ENCODE results near the gene CDKN1A. TPM values are rescaled to one million over a fixed set of nuclear protein-coding genes. Genes with fewer than 3 reads are reported as not detected.

The CDKN1A gene
- total RNA-seq, 1 donor from 2014 or later: 50.4 TPM

GRCh38 chr6:36714511-36714910 is 36.0 kb downstream of the CDKN1A start:
- intact Hi-C loops (cut with micrococcal nuclease): no loop called here
- Mint-ChIP-seq H3K9me3 (no peaks in the 10 kb centered on the region), H3K4me3 (no peak overlapping the region), H3K36me3 (ENCODE audit: low read depth) (no peaks in the 10 kb centered on the region), H3K27me3 (no peaks in the 10 kb centered on the region), H3K4me1 (peaks cover 3% of the 10 kb centered on the region), H3K27ac (no peak overlapping the region)
- no peak for TF ChIP-seq CTCF (IDR thresholded peaks at IDR 0.05)
- ChIA-PET CTCF (no interaction called here), POLR2A (no interaction called here)
- DNase-seq (no peak), ATAC-seq (ENCODE audit: low read depth) (no peak)

DNA sequence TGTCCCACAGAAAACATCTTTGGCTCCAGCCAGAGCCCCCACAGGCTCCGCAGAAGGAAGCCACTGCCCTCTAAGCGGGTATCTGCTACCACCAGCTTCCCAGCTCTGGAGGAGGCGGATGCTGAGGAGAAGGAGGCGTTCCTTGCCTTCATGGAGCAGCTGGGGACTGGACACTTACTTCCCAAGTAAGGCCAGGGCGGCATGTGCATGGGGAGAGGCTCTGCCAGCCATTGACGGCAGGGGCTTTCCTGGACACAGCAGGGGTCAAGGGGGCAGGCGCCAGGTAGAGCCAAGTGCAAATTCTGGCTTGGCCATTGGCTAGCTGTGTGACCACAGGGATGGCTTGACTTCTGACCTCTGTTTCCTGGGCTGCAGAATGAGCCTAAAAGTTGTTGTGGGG is 37.0 kb downstream of the CDKN1A start:
- ATAC-seq (ENCODE audit: low read depth): no peak
- CTCF ChIA-PET: no interaction called here
- no peaks in the 10 kb centered on the region for H3K36me3 Mint-ChIP-seq (ENCODE audit: low read depth)
- no peak overlapping the region for H3K27ac Mint-ChIP-seq
- intact Hi-C loops (cut with micrococcal nuclease): no loop called here
- peaks cover 10% of the 10 kb centered on the region for H3K4me1 Mint-ChIP-seq
- TF ChIP-seq CTCF (IDR thresholded peaks at IDR 0.05): no peak
- POLR2A ChIA-PET: no interaction called here
- no peaks in the 10 kb centered on the region for H3K27me3 Mint-ChIP-seq
- DNase-seq: no peak
- no peaks in the 10 kb centered on the region for H3K9me3 Mint-ChIP-seq
- H3K4me3 Mint-ChIP-seq: no peak overlapping the region

GRCh38 chr6:36716476-36717093 is 38.1 kb downstream of the CDKN1A start:
- Mint-ChIP-seq H3K9me3 (no peaks in the 10 kb centered on the region), H3K4me1 (peaks cover 15% of the 10 kb centered on the region), H3K27me3 (no peaks in the 10 kb centered on the region), H3K36me3 (ENCODE audit: low read depth) (no peaks in the 10 kb centered on the region), H3K27ac (no peak overlapping the region), H3K4me3 (no peak overlapping the region)
- DNase-seq: no peak
- ATAC-seq (ENCODE audit: low read depth): no peak
- intact Hi-C loops (cut with micrococcal nuclease): no loop called here
- ChIA-PET POLR2A (interaction anchor here (0.6 to 0.7 kb wide), 2 partner anchors 8 to 9 kb away, joined by 5 to 7 read pairs; no protein-coding TSS in a partner anchor), CTCF (no interaction called here)
- TF ChIP-seq CTCF (IDR thresholded peaks at IDR 0.05): no peak

DNA sequence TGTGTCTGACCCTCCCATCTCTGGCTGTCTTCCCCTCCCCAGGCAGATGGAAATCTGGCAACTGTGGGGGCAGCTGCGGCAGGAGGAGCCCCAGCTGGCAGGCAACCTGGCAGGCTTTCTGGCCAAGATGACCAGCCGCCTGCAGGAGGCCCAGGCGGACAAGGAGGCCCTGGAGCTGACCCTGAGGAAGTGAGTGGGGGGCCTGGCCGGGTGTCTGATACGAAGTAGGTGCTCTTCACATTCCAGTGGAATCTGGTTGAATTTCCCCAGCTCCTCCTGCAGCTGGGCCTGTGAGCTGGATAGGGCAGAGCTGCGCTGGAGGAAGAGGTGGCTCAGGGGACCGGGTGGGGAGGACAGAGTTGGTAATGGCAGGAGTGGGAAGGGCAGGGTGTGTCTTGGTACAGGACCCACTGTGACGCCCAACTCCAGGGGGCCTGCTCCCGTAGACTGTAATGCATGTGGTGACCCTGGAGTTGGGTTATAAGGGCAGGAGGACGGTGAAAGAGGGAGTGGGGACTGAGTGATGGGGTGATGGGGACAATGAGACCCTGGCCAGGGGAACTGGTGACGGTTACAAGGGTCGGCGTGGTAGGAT is 38.8 kb downstream of the CDKN1A start:
- Mint-ChIP-seq H3K4me3 (no peak overlapping the region), H3K27ac (no peak overlapping the region), H3K36me3 (ENCODE audit: low read depth) (no peaks in the 10 kb centered on the region), H3K27me3 (no peaks in the 10 kb centered on the region), H3K9me3 (no peaks in the 10 kb centered on the region), H3K4me1 (peaks cover 15% of the 10 kb centered on the region)
- ChIA-PET CTCF (no interaction called here), POLR2A (no interaction called here)
- ATAC-seq (ENCODE audit: low read depth) (no peak), DNase-seq (no peak)
- intact Hi-C loops (cut with micrococcal nuclease): no loop called here
- TF ChIP-seq CTCF (IDR thresholded peaks at IDR 0.05): no peak

GRCh38 chr6:36717871-36718540 is 39.5 kb downstream of the CDKN1A start:
- no peak overlapping the region for H3K27ac Mint-ChIP-seq
- ATAC-seq (ENCODE audit: low read depth): no peak
- no peaks in the 10 kb centered on the region for H3K9me3 Mint-ChIP-seq

More at GRCh38 chr6:36717871-36718540, 39.5 kb downstream of the CDKN1A start:
- Mint-ChIP-seq H3K36me3 (ENCODE audit: low read depth) (no peaks in the 10 kb centered on the region), H3K27me3 (no peaks in the 10 kb centered on the region), H3K4me3 (no peak overlapping the region), H3K4me1 (peaks cover 15% of the 10 kb centered on the region)
- CTCF ChIA-PET: no interaction called here
- POLR2A ChIA-PET: no interaction called here
- DNase-seq: no peak
- no peak for TF ChIP-seq CTCF (IDR thresholded peaks at IDR 0.05)
- intact Hi-C loops (cut with micrococcal nuclease): no loop called here

Measured in activated B cell treated with CpG ODN at 0.5 μM for 24 hours (primary cell).